Peyer's patch (tissue), 4 donors: ENCODE results near the gene RADX. TPM values are rescaled to one million over a fixed set of nuclear protein-coding genes. Genes with fewer than 3 reads are reported as not detected.
"Not testable (repeated sequence)": the region's sequence is repeated elsewhere in the genome, so short reads cannot be mapped to it uniquely, and the experiment has no call there.

Experiments used
- DNase-seq, 3 donors: peaks; one replicate each; pipeline ENCODE4 v3.0.0-alpha.2; 2017 to 2019
- H3K27ac ChIP-seq, 4 donors: fragments of 200-600 bp; sonication (generic); one replicate each; pipeline ENCODE4 v1.5.1; 2016 to 2019
- H3K27me3 ChIP-seq, 2 donors: fragments of 200-600 bp; sonication (generic); one replicate each; pipeline ENCODE4 v1.5.1; 2019
- H3K36me3 ChIP-seq, 3 donors: fragments of 200-600 bp; sonication (generic); one replicate each; pipeline ENCODE4 v1.5.1; 2016 to 2019
- H3K4me1 ChIP-seq, 4 donors: fragments of 200-600 bp; sonication (generic); one replicate each; pipeline ENCODE4 v1.5.1; 2016 to 2019
- H3K4me3 ChIP-seq, 4 donors: fragments of 200-600 bp; sonication (generic); 1 replicate in 3 of 4; 2 replicates in 1 of 4; pipeline ENCODE4 v1.5.1; 2016 to 2019; ENCODE audit warnings: mild to moderate bottlenecking in 1 of 4
- H3K9me3 ChIP-seq, 4 donors: fragments of 200-600 bp; sonication (generic); one replicate each; pipeline ENCODE4 v1.5.1; 2016 to 2019; ENCODE audit warnings: mild to moderate bottlenecking in 1 of 4
- CTCF ChIP-seq, 6 experiments: fragments of 450-650 bp in 4 of 6; fragments of 200-600 bp in 2 of 6; sonication (generic) in 1 of 6; IDR thresholded peaks; one replicate each; pipeline ENCODE4 v1.5.1; 2017 to 2019; ENCODE audit warnings: antibody characterized with exemption in 6 of 6, mild to moderate bottlenecking in 3 of 6, moderate library complexity in 1 of 6
- POLR2A ChIP-seq, 2 donors: fragments of 450-650 bp; IDR thresholded peaks; one replicate each; pipeline ENCODE4 v1.5.1; 2017; ENCODE audit warnings: antibody characterized with exemption in 2 of 2, mild to moderate bottlenecking in 2 of 2, moderate library complexity in 2 of 2
- total RNA-seq, 4 donors: library from RNA; depleted of rRNA; stranded (reverse); fragments of >200 nt; gene quantifications; one replicate each; pipeline ENCODE4 v1.1.0, GENCODE V29; 2016

Gene RADX
- total RNA-seq, 4 donors from 2014 or later = 1.2 to 10.7 (median 4.3) TPM

DNA sequence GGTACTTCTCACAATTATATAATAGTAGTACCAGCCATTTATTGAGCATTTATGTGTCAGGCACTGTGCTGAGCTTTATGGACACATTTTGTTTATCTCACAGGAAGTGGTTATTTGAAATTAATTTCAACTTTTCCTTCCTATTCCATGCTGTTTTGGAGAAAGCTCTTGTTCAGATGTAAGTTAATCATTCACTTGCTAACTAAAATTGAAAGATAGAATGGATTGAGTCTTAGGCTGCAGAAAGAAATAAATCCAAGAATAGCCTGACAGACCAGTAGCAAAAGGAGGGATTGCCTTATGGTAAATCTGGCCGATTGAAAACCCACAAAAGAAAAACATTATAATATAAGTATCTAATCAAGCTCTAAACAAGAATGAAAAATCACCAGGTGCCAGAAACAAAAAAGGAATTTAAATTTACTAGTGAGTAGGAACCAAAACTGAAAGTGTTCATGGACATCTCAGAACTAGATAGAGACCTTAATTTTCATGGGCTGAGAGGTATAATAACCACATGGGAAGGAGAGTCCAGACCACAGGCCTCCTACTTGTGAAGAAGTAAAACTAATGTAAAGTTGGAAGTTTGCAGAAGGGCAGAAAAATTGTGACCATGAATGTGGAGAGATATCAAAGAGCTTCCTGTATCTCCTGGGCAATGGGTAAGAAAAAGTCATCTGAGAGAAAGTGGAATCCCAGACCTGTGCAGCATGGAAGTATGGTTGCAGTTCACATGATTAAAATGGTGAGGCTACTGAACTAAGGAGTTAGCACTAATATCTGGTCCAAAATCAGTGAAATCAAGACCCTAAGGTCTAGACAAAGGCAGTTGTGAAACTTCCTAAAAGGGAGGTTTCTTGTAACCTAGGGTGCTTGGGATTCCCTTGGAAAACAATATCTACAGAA, 38.0 kb downstream of the RADX start:
- no peaks in the 10 kb centered on the region for H3K9me3 ChIP-seq
- H3K4me3 ChIP-seq = no peak overlapping the region
- no peaks in the 10 kb centered on the region for H3K27me3 ChIP-seq
- DNase-seq = no peak
- no peaks in the 10 kb centered on the region for H3K4me1 ChIP-seq
- TF ChIP-seq POLR2A (IDR thresholded peaks at IDR 0.05) (no peak), CTCF (IDR thresholded peaks at IDR 0.05) (no peak)
- no peaks in the 10 kb centered on the region for H3K36me3 ChIP-seq
- H3K27ac ChIP-seq = no peak overlapping the region

GRCh38 chrX:106653625-106654024, 41.8 kb downstream of the RADX start:
- H3K4me1 ChIP-seq, H3K27me3 ChIP-seq, H3K4me3 ChIP-seq, H3K9me3 ChIP-seq, H3K36me3 ChIP-seq, DNase-seq, H3K27ac ChIP-seq: not testable (repeated sequence)

- Histone ChIP-seq H3K36me3 (no peaks in the 10 kb centered on the region), H3K27me3 (no peaks in the 10 kb centered on the region), H3K9me3 (no peaks in the 10 kb centered on the region), H3K27ac (no peak overlapping the region), H3K4me3 (no peak overlapping the region), H3K4me1 (no peaks in the 10 kb centered on the region)
- TF ChIP-seq POLR2A (IDR thresholded peaks at IDR 0.05) (no peak), CTCF (IDR thresholded peaks at IDR 0.05) (no peak)
- DNase-seq = no peak
These were observed 58.9 kb downstream of the RADX start for GRCh38 chrX:106670631-106671030.

GRCh38 chrX:106672527-106672926, 60.7 kb downstream of the RADX start:
- DNase-seq = no peak
- Histone ChIP-seq H3K4me1 (no peaks in the 10 kb centered on the region), H3K4me3 (no peak overlapping the region), H3K36me3 (no peaks in the 10 kb centered on the region), H3K9me3 (no peaks in the 10 kb centered on the region), H3K27ac (no peak overlapping the region), H3K27me3 (no peaks in the 10 kb centered on the region)
- TF ChIP-seq CTCF (IDR thresholded peaks at IDR 0.05) = no peak

- Histone ChIP-seq H3K4me1 (no peaks in the 10 kb centered on the region), H3K4me3 (no peak overlapping the region), H3K36me3 (no peaks in the 10 kb centered on the region), H3K27me3 (no peaks in the 10 kb centered on the region), H3K9me3 (no peaks in the 10 kb centered on the region), H3K27ac (no peak overlapping the region)
- DNase-seq = no peak
- TF ChIP-seq POLR2A (IDR thresholded peaks at IDR 0.05) (no peak), CTCF (IDR thresholded peaks at IDR 0.05) (no peak)
These were observed 68.9 kb downstream of the RADX start for GRCh38 chrX:106680716-106681115.

DNA sequence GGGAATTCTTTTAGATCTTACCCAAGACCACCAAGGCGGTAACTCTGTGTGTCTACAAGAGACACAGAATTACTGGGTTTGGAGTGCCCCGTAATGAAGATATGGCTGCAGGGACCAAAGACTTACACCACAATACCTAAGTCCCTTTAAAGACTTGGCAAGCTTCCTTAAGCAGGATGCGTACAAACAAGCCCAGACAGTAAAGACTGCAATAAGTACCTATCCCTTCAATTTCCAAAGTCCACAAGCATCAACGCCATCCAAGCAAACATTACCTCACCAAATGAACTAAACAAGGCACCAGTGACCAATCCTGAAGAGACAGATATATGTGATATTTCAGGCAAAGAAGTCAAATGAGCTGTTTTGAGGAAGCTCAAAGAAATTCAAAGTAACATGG, 72.4 kb downstream of the RADX start:
- Histone ChIP-seq H3K9me3 (no peaks in the 10 kb centered on the region), H3K4me1 (no peaks in the 10 kb centered on the region), H3K27me3 (no peaks in the 10 kb centered on the region), H3K27ac (no peak overlapping the region), H3K4me3 (no peak overlapping the region), H3K36me3 (no peaks in the 10 kb centered on the region)
- no peak for DNase-seq
- TF ChIP-seq CTCF (IDR thresholded peaks at IDR 0.05) = no peak
- TF ChIP-seq POLR2A (IDR thresholded peaks at IDR 0.05) = no peak
